GM13977 (cell line): ENCODE data around the gene NUDT22.

Source experiments
- DNase-seq: peaks from one replicate; pipeline ENCODE4 v3.0.0; 2012; ENCODE audit warnings: low spot score
- CTCF ChIP-seq: IDR thresholded peaks from 2 replicates; pipeline ENCODE4 v1.5.1; 2012; ENCODE audit warnings: mild to moderate bottlenecking, control low read depth; ENCODE audit not compliant: insufficient read depth; ENCODE audit errors: extremely low read depth, missing control alignments
- in situ Hi-C: fragments of 300-500 bp; cut with MboI; formaldehyde crosslinking; loops from one replicate; pipeline ENCODE4 v1.12.0; 2022; ENCODE audit warnings: low sequenced_read_pairs, low pct_unique_long_range_greater_than_20kb, mixed read lengths, inconsistent platforms; ENCODE audit not compliant: unreplicated experiment

Gene NUDT22

DNA sequence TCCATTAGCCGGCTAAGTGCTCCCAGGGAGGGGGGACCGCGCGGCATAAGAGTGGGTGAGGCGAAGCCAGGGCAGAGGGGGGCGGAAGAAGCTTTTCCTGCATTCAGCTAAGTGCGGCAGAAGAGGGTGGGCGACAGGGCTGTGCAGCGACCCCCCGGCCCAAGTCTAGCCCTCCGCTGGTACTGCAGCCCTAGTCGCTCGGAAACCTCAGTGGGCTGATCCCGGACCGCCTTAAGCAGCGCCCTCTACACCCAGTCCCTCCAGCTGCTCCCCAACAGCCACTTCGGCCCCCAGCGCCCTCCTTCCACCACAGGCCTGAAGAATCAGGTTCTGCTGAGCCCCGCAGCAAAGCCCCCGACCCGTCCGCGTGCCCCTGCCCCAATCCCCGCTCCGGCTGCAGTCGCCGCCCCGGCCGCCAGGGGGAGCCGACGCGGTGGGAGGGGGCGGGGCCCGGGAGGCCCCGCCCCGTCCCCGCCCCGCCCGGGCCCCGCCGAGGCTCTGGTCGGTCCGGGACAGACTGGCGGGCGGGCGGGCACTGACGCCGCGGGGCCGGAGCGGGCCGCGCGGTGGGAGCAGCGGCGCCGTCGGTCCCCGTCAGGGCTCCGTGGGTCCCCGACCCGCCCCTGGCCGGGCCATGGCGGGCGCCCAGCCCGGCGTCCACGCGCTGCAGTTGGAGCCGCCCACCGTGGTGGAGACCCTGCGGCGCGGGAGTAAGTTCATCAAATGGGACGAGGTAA, 25.1 kb downstream of the NUDT22 start, which contains the start of gene PLCB3:
Gene PLCB3, plus strand, starts transcription at position 515 of the 737 bp plus-strand sequence. Its CDS starts 120 bp downstream, at position 635.
- peak; percentile 96 for DNase-seq
- in situ Hi-C loops: no loop called here
- TF ChIP-seq CTCF: peak; percentile 73

DNA sequence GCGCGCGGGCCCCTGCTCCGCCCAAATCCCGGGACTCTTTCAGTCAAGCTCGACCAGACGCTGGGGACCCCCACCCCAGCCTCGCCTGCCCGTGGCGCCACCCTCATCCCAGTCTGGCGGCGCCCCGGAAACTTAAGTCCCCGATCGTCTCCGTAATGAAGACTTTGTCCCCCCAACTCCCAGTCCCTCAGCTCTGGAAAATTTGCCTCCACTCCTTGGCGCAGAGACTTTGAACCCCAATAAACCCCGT, 25.6 kb downstream of the NUDT22 start:
- no peak for DNase-seq
- TF ChIP-seq CTCF: no peak
- in situ Hi-C loops: no loop called here

DNA sequence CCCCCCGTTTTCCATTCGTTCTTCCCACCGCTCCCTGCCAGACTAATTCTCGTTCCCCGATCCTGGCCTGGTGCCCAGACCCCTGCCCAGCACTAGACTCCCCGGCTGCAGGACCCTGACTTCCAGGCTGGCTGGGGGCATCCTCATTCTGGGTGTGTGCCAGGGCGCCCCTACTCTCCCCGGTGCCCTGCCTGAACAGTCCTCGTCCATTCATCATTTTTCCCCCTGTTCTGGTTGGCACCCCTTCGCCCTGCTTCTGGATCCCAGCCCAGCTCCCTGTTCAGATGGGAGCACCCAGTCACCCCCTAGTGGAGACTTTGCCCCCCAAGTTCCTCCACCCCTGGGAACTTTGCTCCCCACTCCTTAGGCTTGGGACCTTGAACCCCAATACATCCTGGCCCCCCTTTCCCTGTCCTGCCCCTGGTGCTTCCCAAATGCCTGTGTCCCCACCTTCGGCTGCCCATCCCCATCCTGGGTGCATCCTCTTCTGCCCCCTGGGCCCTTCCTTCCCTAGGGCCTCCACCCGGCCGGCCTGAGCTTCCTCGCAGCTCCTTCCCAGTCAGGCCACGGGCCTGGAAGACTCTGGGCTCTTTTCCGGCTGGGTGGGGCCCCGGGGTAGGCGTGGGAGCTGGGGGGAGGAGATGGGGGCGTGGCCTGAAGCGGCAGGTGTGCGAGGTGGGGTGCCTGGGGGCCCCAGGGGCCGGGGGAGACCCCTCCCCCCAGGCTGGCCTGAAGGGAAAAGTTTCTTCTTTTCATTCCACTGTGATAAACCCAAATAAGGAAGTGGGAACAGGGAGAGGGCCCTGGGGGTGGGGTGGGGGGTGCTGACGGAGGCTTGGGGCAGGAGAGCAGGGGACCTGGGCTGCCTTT, 26.2 kb downstream of the NUDT22 start:
- in situ Hi-C loops: no loop called here
- peak; percentile 70 for DNase-seq
- TF ChIP-seq CTCF: peak; percentile 40

- in situ Hi-C loops: no loop called here
- TF ChIP-seq CTCF: no peak
- no peak for DNase-seq
These were observed 27.0 kb downstream of the NUDT22 start for GRCh38 chr11:64253043-64253442.

DNA sequence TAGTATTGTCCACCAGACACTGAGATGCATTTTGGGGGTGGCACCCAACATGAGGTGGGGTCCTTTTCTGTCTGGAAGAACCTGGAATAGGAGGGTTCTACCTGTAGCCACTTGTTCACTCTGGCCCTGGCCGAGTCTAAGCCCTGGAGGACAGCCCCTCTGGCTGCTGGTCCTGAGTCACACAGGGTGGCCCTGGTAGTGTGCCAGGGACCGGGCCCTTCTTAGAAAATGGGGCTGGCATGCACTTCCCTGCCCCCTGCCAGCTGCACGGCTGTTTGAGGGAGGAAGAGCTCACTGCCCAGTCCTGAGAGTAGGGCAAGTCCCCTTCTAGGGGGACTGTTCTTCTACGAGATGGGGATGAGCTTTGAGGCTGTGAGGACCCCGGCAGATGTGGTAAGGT, 27.4 kb downstream of the NUDT22 start:
- in situ Hi-C loops: no loop called here
- DNase-seq: no peak
- no peak for TF ChIP-seq CTCF

- in situ Hi-C loops: no loop called here
- no peak for DNase-seq
- TF ChIP-seq CTCF: no peak
These were observed 28.3 kb downstream of the NUDT22 start for GRCh38 chr11:64254326-64254725.
